HEK293 (cell line): Measurements from ENCODE around the gene ASIC1.

Source experiments
- CTCF ChIA-PET: fragments of 350-600 bp; formaldehyde crosslinking; extraction: SDS; loops from one replicate; lab custom pipeline; 2021; ENCODE audit warnings: antibody characterized with exemption; lab: Yijun Ruan, JAX
- POLR2A ChIA-PET: fragments of 300-600 bp; formaldehyde crosslinking; extraction: SDS; loops from one replicate; lab custom pipeline; 2020; ENCODE audit warnings: antibody characterized with exemption, inconsistent platforms; lab: Yijun Ruan, JAX
- H3K27ac ChIP-seq: fragments of 200-500 bp; sonication (Bioruptor generic); 2 replicates; pipeline ENCODE4 v1.5.1; 2014; ENCODE audit warnings: low read depth, low read length, control low read depth, inconsistent platforms; ENCODE audit errors: extremely low read depth
- H3K36me3 ChIP-seq, 2 experiments: fragments of 200-500 bp in 1 of 2; sonication (Bioruptor generic) in 1 of 2; 1 replicate in 1 of 2; 2 replicates in 1 of 2; pipeline ENCODE4 v1.5.1; 2014 to 2017; ENCODE audit warnings: inconsistent platforms in 2 of 2, low read length in 2 of 2; ENCODE audit not compliant: control insufficient read depth in 2 of 2, insufficient read depth in 1 of 2
- H3K4me1 ChIP-seq: fragments of 200-500 bp; sonication (Bioruptor generic); 2 replicates; pipeline ENCODE4 v1.5.1; 2014; ENCODE audit warnings: mild to moderate bottlenecking, low read length, inconsistent platforms; ENCODE audit not compliant: control insufficient read depth, insufficient read depth
- H3K4me3 ChIP-seq: 2 replicates; pipeline ENCODE4 v1.5.1; 2011; ENCODE audit warnings: low read depth, mild to moderate bottlenecking, control low read depth, low read length, moderate library complexity
- H3K9me3 ChIP-seq: fragments of 200-500 bp; sonication (Bioruptor generic); 2 replicates; pipeline ENCODE4 v1.5.1; 2014; ENCODE audit warnings: low read depth, low read length, inconsistent platforms; ENCODE audit not compliant: control insufficient read depth, insufficient read depth
- EGR2 ChIP-seq: fragments of 450-650 bp; formaldehyde crosslinking; IDR thresholded peaks from 2 replicates; pipeline ENCODE4 v1.5.1; 2016; ENCODE audit warnings: low read depth, missing biosample characterization, missing genetic modification characterization
- SCRT2 ChIP-seq: fragments of 450-650 bp; formaldehyde crosslinking; IDR thresholded peaks from 2 replicates; pipeline ENCODE4 v1.5.1; 2016; ENCODE audit warnings: missing biosample characterization, missing genetic modification characterization
- ZFHX2 ChIP-seq: fragments of 450-650 bp; formaldehyde crosslinking; conservative IDR thresholded peaks from 2 replicates; pipeline ENCODE4 v1.5.1; 2016; ENCODE audit warnings: missing biosample characterization, missing genetic modification characterization
- ZNF2 ChIP-seq: fragments of 450-650 bp; formaldehyde crosslinking; IDR thresholded peaks from 2 replicates; pipeline ENCODE4 v1.5.1; 2016; ENCODE audit warnings: missing biosample characterization, missing genetic modification characterization
- ZNF302 ChIP-seq: fragments of 450-650 bp; formaldehyde crosslinking; IDR thresholded peaks from 2 replicates; pipeline ENCODE4 v1.5.1; 2016; ENCODE audit warnings: missing biosample characterization, missing genetic modification characterization, low read depth
- ZNF423 ChIP-seq: fragments of 450-650 bp; formaldehyde crosslinking; IDR thresholded peaks from 2 replicates; pipeline ENCODE4 v1.5.1; 2016; ENCODE audit warnings: missing biosample characterization, missing genetic modification characterization
- ZNF48 ChIP-seq: fragments of 450-650 bp; formaldehyde crosslinking; IDR thresholded peaks from 2 replicates; pipeline ENCODE4 v1.5.1; 2016; ENCODE audit warnings: missing biosample characterization, missing genetic modification characterization
- ZNF610 ChIP-seq: fragments of 450-650 bp; formaldehyde crosslinking; IDR thresholded peaks from 2 replicates; pipeline ENCODE4 v1.5.1; 2016; ENCODE audit warnings: missing biosample characterization, missing genetic modification characterization, borderline replicate concordance
- ZNF629 ChIP-seq: fragments of 450-650 bp; formaldehyde crosslinking; IDR thresholded peaks from 2 replicates; pipeline ENCODE4 v1.5.1; 2017; ENCODE audit warnings: missing biosample characterization, missing genetic modification characterization
- ZNF654 ChIP-seq: fragments of 450-650 bp; formaldehyde crosslinking; IDR thresholded peaks from 2 replicates; pipeline ENCODE4 v1.5.1; 2016; ENCODE audit warnings: low read depth, missing biosample characterization, missing genetic modification characterization
- ZNF677 ChIP-seq: fragments of 450-650 bp; IDR thresholded peaks from 2 replicates; pipeline ENCODE4 v1.5.0; 2018; ENCODE audit warnings: missing biosample characterization, mild to moderate bottlenecking, missing genetic modification characterization, moderate library complexity
- TF ChIP-seq, protein P1 (sequence below): fragments of 450-650 bp; formaldehyde crosslinking; IDR thresholded peaks from 2 replicates; pipeline ENCODE4 v1.5.1; 2016; ENCODE audit warnings: missing biosample characterization, missing genetic modification characterization, borderline replicate concordance
- TF ChIP-seq, protein P2 (sequence below): fragments of 450-650 bp; formaldehyde crosslinking; IDR thresholded peaks from 2 replicates; pipeline ENCODE4 v1.5.1; 2017; ENCODE audit warnings: missing biosample characterization, missing genetic modification characterization
- TF ChIP-seq, protein P3 (sequence below): IDR thresholded peaks from 2 replicates; pipeline ENCODE4 v1.6.1; 2011; ENCODE audit warnings: mild to moderate bottlenecking, low read depth, low read length, borderline replicate concordance
- TF ChIP-seq, protein P4 (sequence below): fragments of 450-650 bp; formaldehyde crosslinking; IDR thresholded peaks from 2 replicates; pipeline ENCODE4 v1.5.1; 2016; ENCODE audit warnings: missing biosample characterization, missing genetic modification characterization
- TF ChIP-seq, protein P5 (sequence below): fragments of 450-650 bp; formaldehyde crosslinking; IDR thresholded peaks from 2 replicates; pipeline ENCODE4 v1.5.1; 2016; ENCODE audit warnings: missing biosample characterization, missing genetic modification characterization
- TF ChIP-seq, protein P6 (sequence below): fragments of 450-650 bp; formaldehyde crosslinking; IDR thresholded peaks from 2 replicates; pipeline ENCODE4 v1.5.1; 2016; ENCODE audit warnings: missing biosample characterization, missing genetic modification characterization

The ASIC1 gene

DNA sequence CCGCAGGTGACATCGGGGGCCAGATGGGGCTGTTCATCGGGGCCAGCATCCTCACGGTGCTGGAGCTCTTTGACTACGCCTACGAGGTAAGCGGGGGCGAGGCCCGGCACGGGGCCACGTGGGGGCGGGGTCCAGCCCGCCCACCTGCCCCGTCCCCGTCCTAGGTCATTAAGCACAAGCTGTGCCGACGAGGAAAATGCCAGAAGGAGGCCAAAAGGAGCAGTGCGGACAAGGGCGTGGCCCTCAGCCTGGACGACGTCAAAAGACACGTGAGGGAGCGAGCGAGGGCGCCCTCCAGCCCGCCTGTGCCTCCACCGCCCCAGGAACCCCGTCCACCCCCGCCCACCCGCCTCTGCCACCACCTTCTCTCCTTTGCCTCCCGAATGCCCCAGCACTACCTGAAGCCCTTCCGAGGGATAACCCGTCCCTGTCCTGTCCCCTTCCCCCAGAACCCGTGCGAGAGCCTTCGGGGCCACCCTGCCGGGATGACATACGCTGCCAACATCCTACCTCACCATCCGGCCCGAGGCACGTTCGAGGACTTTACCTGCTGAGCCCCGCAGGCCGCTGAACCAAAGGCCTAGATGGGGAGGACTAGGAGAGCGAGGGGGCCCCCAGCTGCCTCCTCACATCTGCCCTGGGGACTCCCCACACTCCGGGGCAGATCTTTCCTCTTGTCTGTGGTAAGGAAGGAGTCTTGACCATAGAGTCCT is 23.9 kb downstream of the ASIC1 start:
- no peaks in the 10 kb centered on the region for H3K9me3 ChIP-seq
- POLR2A ChIA-PET: no interaction called here
- TF ChIP-seq, protein P1, sequence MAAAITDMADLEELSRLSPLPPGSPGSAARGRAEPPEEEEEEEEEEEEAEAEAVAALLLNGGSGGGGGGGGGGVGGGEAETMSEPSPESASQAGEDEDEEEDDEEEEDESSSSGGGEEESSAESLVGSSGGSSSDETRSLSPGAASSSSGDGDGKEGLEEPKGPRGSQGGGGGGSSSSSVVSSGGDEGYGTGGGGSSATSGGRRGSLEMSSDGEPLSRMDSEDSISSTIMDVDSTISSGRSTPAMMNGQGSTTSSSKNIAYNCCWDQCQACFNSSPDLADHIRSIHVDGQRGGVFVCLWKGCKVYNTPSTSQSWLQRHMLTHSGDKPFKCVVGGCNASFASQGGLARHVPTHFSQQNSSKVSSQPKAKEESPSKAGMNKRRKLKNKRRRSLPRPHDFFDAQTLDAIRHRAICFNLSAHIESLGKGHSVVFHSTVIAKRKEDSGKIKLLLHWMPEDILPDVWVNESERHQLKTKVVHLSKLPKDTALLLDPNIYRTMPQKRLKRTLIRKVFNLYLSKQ (tag by site-specific recombination): no peak
- TF ChIP-seq ZNF629 (tag by site-specific recombination) (no peak), ZNF302 (no peak), ZFHX2 (peak; percentile 84), EGR2 (tag by site-specific recombination) (peak; percentile 82)
- TF ChIP-seq, protein P2, sequence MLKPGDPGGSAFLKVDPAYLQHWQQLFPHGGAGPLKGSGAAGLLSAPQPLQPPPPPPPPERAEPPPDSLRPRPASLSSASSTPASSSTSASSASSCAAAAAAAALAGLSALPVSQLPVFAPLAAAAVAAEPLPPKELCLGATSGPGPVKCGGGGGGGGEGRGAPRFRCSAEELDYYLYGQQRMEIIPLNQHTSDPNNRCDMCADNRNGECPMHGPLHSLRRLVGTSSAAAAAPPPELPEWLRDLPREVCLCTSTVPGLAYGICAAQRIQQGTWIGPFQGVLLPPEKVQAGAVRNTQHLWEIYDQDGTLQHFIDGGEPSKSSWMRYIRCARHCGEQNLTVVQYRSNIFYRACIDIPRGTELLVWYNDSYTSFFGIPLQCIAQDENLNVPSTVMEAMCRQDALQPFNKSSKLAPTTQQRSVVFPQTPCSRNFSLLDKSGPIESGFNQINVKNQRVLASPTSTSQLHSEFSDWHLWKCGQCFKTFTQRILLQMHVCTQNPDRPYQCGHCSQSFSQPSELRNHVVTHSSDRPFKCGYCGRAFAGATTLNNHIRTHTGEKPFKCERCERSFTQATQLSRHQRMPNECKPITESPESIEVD (tag by site-specific recombination): no peak
- TF ChIP-seq, all 188 proteins: peak for 2
- no peaks in the 10 kb centered on the region for H3K4me1 ChIP-seq
- no peak overlapping the region for H3K4me3 ChIP-seq
- no peak overlapping the region for H3K27ac ChIP-seq
- CTCF ChIA-PET: interaction anchor here (1.6 kb wide), 1 partner anchor 21 kb away, joined by 3 read pairs; no protein-coding TSS in a partner anchor
- H3K36me3 ChIP-seq: peaks cover 0 to 7% of the 10 kb centered on the region in 2 experiments; a peak in 1 of 3 replicates

DNA sequence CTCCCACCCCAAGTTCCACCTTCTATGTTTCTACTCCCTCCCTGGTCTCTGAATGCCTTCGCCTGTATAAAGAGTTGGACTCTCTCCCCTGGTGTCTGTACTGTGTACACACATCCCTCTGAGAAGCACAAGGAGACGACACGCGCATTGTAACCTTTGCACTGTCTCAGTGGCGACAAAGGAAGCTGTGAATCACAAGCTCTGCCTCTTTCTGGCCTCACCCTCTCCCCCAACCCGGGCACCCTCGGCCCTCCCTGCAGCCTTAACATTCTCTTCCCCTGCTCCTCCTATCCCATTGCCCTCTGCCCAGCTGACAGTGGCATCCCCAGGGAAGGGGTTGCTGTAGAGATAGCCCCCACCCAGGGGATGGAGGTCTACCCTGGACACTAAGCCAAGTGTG is 25.2 kb downstream of the ASIC1 start:
- no peaks in the 10 kb centered on the region for H3K4me1 ChIP-seq
- peaks cover 8 to 20% of the 10 kb centered on the region in 2 experiments for H3K36me3 ChIP-seq
- no peaks in the 10 kb centered on the region for H3K9me3 ChIP-seq
- TF ChIP-seq, protein P3, sequence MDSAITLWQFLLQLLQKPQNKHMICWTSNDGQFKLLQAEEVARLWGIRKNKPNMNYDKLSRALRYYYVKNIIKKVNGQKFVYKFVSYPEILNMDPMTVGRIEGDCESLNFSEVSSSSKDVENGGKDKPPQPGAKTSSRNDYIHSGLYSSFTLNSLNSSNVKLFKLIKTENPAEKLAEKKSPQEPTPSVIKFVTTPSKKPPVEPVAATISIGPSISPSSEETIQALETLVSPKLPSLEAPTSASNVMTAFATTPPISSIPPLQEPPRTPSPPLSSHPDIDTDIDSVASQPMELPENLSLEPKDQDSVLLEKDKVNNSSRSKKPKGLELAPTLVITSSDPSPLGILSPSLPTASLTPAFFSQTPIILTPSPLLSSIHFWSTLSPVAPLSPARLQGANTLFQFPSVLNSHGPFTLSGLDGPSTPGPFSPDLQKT: no peak
- TF ChIP-seq, all 188 proteins: peak for 0
- Histone ChIP-seq H3K27ac (no peak overlapping the region), H3K4me3 (no peak overlapping the region)
- CTCF ChIA-PET: interaction anchor here (0.6 to 3.8 kb wide), 7 partner anchors 8 to 243 kb away, joined by 3 to 28 read pairs (median 3); no protein-coding TSS in a partner anchor
- POLR2A ChIA-PET: interaction anchor here (0.9 to 1.4 kb wide), 2 partner anchors 29 to 85 kb away, joined by 3 to 4 read pairs; partner anchors contain the start of genes CERS5 and COX14

DNA sequence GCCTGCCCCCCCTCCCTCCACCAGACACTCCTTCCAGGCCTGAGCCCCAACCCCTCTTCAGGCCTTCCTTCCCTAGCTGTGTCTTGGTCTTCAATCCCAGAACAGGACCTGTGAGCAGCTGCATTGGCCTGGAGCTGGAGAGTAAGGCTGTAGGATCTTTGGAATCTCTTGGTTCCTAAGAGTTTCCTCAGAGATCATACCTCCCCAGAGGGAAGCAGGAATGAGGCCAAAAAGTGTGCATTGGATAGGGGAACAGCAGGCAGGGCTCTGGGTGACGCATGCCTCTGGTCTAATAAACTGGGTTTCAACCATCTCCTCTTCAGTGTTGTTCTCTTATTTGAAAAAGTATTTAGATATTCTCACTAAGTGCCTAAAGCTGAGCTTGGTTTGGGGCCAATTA is 25.9 kb downstream of the ASIC1 start:
- POLR2A ChIA-PET: interaction anchor here (0.9 to 1.4 kb wide), 2 partner anchors 29 to 84 kb away, joined by 3 to 4 read pairs; partner anchors contain the start of genes CERS5 and COX14
- CTCF ChIA-PET: interaction anchor here (0.7 to 3.8 kb wide), 7 partner anchors 9 to 244 kb away, joined by 3 to 28 read pairs (median 3); no protein-coding TSS in a partner anchor
- Histone ChIP-seq H3K9me3 (no peaks in the 10 kb centered on the region), H3K4me1 (no peaks in the 10 kb centered on the region), H3K36me3 (peaks cover 14 to 26% of the 10 kb centered on the region in 2 experiments), H3K27ac (no peak overlapping the region), H3K4me3 (no peak overlapping the region)
- TF ChIP-seq, protein P4, sequence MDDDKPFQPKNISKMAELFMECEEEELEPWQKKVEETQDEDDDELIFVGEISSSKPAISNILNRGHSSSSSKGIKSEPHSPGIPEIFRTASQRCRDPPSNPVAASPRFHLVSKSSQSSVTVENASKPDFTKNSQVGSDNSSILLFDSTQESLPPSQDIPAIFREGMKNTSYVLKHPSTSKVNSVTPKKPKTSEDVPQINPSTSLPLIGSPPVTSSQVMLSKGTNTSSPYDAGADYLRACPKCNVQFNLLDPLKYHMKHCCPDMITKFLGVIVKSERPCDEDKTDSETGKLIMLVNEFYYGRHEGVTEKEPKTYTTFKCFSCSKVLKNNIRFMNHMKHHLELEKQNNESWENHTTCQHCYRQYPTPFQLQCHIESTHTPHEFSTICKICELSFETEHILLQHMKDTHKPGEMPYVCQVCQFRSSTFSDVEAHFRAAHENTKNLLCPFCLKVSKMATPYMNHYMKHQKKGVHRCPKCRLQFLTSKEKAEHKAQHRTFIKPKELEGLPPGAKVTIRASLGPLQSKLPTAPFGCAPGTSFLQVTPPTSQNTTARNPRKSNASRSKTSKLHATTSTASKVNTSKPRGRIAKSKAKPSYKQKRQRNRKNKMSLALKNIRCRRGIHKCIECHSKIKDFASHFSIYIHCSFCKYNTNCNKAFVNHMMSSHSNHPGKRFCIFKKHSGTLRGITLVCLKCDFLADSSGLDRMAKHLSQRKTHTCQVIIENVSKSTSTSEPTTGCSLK (tag by site-specific recombination): no peak
- TF ChIP-seq ZNF629 (tag by site-specific recombination) (no peak), ZNF2 (tag by site-specific recombination) (no peak), ZNF423 (tag by site-specific recombination) (no peak), ZNF677 (no peak), ZNF610 (tag by site-specific recombination) (no peak), ZNF654 (tag by site-specific recombination) (no peak), SCRT2 (tag by site-specific recombination) (no peak), ZNF48 (tag by site-specific recombination) (no peak)
- TF ChIP-seq, protein P5, sequence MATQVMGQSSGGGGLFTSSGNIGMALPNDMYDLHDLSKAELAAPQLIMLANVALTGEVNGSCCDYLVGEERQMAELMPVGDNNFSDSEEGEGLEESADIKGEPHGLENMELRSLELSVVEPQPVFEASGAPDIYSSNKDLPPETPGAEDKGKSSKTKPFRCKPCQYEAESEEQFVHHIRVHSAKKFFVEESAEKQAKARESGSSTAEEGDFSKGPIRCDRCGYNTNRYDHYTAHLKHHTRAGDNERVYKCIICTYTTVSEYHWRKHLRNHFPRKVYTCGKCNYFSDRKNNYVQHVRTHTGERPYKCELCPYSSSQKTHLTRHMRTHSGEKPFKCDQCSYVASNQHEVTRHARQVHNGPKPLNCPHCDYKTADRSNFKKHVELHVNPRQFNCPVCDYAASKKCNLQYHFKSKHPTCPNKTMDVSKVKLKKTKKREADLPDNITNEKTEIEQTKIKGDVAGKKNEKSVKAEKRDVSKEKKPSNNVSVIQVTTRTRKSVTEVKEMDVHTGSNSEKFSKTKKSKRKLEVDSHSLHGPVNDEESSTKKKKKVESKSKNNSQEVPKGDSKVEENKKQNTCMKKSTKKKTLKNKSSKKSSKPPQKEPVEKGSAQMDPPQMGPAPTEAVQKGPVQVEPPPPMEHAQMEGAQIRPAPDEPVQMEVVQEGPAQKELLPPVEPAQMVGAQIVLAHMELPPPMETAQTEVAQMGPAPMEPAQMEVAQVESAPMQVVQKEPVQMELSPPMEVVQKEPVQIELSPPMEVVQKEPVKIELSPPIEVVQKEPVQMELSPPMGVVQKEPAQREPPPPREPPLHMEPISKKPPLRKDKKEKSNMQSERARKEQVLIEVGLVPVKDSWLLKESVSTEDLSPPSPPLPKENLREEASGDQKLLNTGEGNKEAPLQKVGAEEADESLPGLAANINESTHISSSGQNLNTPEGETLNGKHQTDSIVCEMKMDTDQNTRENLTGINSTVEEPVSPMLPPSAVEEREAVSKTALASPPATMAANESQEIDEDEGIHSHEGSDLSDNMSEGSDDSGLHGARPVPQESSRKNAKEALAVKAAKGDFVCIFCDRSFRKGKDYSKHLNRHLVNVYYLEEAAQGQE (tag by site-specific recombination): no peak
- TF ChIP-seq, protein P6, sequence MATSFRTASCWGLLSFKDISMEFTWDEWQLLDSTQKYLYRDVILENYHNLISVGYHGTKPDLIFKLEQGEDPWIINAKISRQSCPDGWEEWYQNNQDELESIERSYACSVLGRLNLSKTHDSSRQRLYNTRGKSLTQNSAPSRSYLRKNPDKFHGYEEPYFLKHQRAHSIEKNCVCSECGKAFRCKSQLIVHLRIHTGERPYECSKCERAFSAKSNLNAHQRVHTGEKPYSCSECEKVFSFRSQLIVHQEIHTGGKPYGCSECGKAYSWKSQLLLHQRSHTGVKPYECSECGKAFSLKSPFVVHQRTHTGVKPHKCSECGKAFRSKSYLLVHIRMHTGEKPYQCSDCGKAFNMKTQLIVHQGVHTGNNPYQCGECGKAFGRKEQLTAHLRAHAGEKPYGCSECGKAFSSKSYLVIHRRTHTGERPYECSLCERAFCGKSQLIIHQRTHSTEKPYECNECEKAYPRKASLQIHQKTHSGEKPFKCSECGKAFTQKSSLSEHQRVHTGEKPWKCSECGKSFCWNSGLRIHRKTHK (tag by site-specific recombination): no peak
